Upper lobe of left lung (tissue), 4 donors: ENCODE measurements around the gene CARD9.
"Not testable (repeated sequence)": the region's sequence is repeated elsewhere in the genome, so short reads cannot be mapped to it uniquely, and the experiment has no call there.

Experiments
- CTCF ChIP-seq, 6 experiments: fragments of 450-650 bp in 4 of 6; fragments of 200-600 bp in 2 of 6; sonication (generic) in 2 of 6; IDR thresholded peaks; one replicate each; pipeline ENCODE4 v1.5.1; 2016 to 2019; ENCODE audit warnings: antibody characterized with exemption in 6 of 6
- EP300 ChIP-seq, 4 donors: sonication (generic); formaldehyde crosslinking; IDR thresholded peaks; one replicate each; pipeline ENCODE4 v1.5.1; 2017; ENCODE audit warnings: antibody characterized with exemption in 4 of 4, control low read depth in 2 of 4
- POLR2A ChIP-seq, 4 donors: fragments of 450-650 bp; IDR thresholded peaks; one replicate each; pipeline ENCODE4 v1.5.1; 2016 to 2017; ENCODE audit warnings: antibody characterized with exemption in 4 of 4, mild to moderate bottlenecking in 2 of 4
- POLR2AphosphoS5 ChIP-seq, 2 donors: sonication (generic); formaldehyde crosslinking; IDR thresholded peaks; one replicate each; pipeline ENCODE4 v1.5.1; 2017; ENCODE audit warnings: antibody characterized with exemption in 2 of 2

DNA sequence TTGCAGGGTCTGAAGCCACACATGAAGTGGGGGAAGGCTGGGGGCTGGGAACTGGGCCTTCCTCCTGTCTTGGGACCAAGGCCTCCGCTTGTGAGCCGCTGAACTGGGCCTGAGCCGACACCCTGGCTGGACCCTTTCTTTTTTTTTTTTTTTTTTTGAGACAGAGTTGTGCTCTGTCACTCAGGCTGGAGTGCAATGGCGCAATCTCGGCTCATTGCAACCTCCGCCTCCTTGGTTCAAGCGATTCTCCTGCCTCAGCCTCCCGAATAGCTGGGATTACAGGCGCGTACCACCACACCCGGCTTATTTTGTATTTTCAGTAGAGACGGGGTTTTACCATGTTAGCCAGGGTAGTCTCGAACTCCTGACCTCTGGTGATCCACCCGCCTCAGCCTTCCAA is 54.2 kb downstream of the CARD9 start:
- not testable (repeated sequence) for TF ChIP-seq POLR2A, CTCF, EP300, POLR2AphosphoS5 (IDR thresholded peaks at IDR 0.05)
